OCI-LY7 (cell line): ENCODE measurements around the gene GRM5. TPM values are rescaled to one million over a fixed set of nuclear protein-coding genes. Genes with fewer than 3 reads are reported as not detected.
"Not testable (repeated sequence)": the region's sequence is repeated elsewhere in the genome, so short reads cannot be mapped to it uniquely, and the experiment has no call there.

Experiments
- BruUV-seq: library from RNA; stranded (reverse); fragments of 400-500 nt; replicated peaks from 2 replicates; lab custom pipeline; 2021; lab: Mats Ljungman, UMichigan
- CTCF ChIA-PET: fragments of 300-600 bp; sonication (Branson Sonifier 250); formaldehyde crosslinking; loops from one replicate; lab custom pipeline; 2022; ENCODE audit warnings: antibody characterized with exemption; ENCODE audit not compliant: unreplicated experiment; lab: Charles Lee
- POLR2A ChIA-PET: fragments of 300-600 bp; sonication (Branson Sonifier 250); formaldehyde crosslinking; loops from one replicate; lab custom pipeline; 2022; ENCODE audit warnings: antibody characterized with exemption; lab: Charles Lee
- DNase-seq: peaks from one replicate; pipeline ENCODE4 v3.0.0-alpha.2; 2015; ENCODE audit warnings: low spot score
- H2AFZ ChIP-seq: fragments of 200-600 bp; sonication (generic), shearing (Covaris generic); 2 replicates; pipeline ENCODE4 v1.6.1; 2014; ENCODE audit warnings: mild to moderate bottlenecking, antibody characterized with exemption, low read length, moderate library complexity
- H3K27ac ChIP-seq: fragments of 200-600 bp; sonication (generic); 2 replicates; pipeline ENCODE4 v1.5.1; 2014; ENCODE audit warnings: mixed run types, low read depth, mild to moderate bottlenecking, moderate library complexity, low read length, inconsistent platforms; ENCODE audit not compliant: poor library complexity, severe bottlenecking
- H3K36me3 ChIP-seq: fragments of 200-600 bp; sonication (generic); 2 replicates; pipeline ENCODE4 v1.6.1; 2014; ENCODE audit warnings: mild to moderate bottlenecking, antibody characterized with exemption, low read length, moderate library complexity, mixed read lengths; ENCODE audit not compliant: insufficient read depth
- H3K4me1 ChIP-seq: fragments of 200-600 bp; sonication (generic); 2 replicates; pipeline ENCODE4 v1.5.1; 2014; ENCODE audit warnings: mild to moderate bottlenecking, low read length; ENCODE audit not compliant: insufficient read depth, poor library complexity, severe bottlenecking
- H3K4me2 ChIP-seq: fragments of 200-600 bp; sonication (generic); 2 replicates; pipeline ENCODE4 v1.6.1; 2014; ENCODE audit warnings: mild to moderate bottlenecking, low read length
- H3K4me3 ChIP-seq: fragments of 200-600 bp; sonication (generic); 2 replicates; pipeline ENCODE4 v1.5.1; 2014; ENCODE audit warnings: mild to moderate bottlenecking, low read depth, low read length; ENCODE audit not compliant: poor library complexity, severe bottlenecking
- H3K79me2 ChIP-seq: fragments of 200-600 bp; sonication (generic); 2 replicates; pipeline ENCODE4 v1.6.1; 2016; ENCODE audit warnings: low read depth, mild to moderate bottlenecking, low read length, moderate library complexity, mixed read lengths; ENCODE audit not compliant: insufficient read depth
- H3K9me2 ChIP-seq: fragments of 200-600 bp; sonication (generic); 2 replicates; pipeline ENCODE4 v1.6.1; 2016; ENCODE audit warnings: mild to moderate bottlenecking, low read length, mixed read lengths; ENCODE audit not compliant: insufficient read depth
- H3K9me3 ChIP-seq: fragments of 200-600 bp; sonication (generic); 2 replicates; pipeline ENCODE4 v1.6.1; 2014; ENCODE audit warnings: mild to moderate bottlenecking, mixed run types, low read length, mixed read lengths
- H4K20me1 ChIP-seq: fragments of 200-600 bp; sonication (generic); 2 replicates; pipeline ENCODE4 v1.6.1; 2014; ENCODE audit warnings: mild to moderate bottlenecking, antibody characterized with exemption, low read length, moderate library complexity, mixed read lengths; ENCODE audit not compliant: insufficient read depth
- EZH2phosphoT487 ChIP-seq: fragments of 200-600 bp; sonication (generic); IDR thresholded peaks from 2 replicates; pipeline ENCODE4 v1.6.1; 2018; ENCODE audit warnings: low read depth, borderline replicate concordance, mild to moderate bottlenecking, mixed run types, antibody characterized with exemption, low read length, moderate library complexity, mixed read lengths
- intact Hi-C: fragments of 100-400 bp; cut with micrococcal nuclease; formaldehyde crosslinking; loops from one replicate; pipeline ENCODE4 v1.10.0; 2022; ENCODE audit not compliant: unreplicated experiment
- total RNA-seq, 2 experiments: library from RNA; depleted of rRNA in 1 of 2; stranded (reverse); fragments of >200 nt in 1 of 2; shearing (Covaris generic) in 1 of 2; gene quantifications; 2 replicates each; pipeline ENCODE4 v1.2.3, GENCODE V29; 2014 to 2022
- TF ChIP-seq, protein P1 (sequence below): fragments of 200-600 bp; sonication (generic); conservative IDR thresholded peaks from 2 replicates; pipeline ENCODE4 v1.5.1; 2014; ENCODE audit warnings: mild to moderate bottlenecking, antibody characterized with exemption, low read length, moderate library complexity, mixed read lengths

Gene GRM5
- total RNA-seq, 2 experiments from 2014 or later: not detected

DNA sequence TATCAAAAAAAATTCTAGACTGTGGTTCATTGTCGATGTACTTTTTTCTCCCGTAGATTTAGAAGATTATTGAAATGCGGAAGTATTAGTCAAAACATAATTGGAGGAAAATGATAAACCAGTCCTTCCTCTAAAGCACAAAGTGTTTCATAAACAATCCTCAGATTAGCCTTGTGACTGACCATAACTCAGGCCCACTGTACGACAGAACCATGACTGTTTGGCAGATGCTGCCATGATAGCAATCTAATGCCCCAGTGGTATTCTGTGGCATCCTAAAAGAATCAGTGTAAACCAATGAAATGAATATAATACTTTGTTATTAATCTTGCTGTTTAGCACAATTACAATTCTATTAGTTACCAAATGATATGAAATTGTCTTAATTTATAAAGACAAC, 601.3 kb downstream of the GRM5 start:
- H3K4me1 ChIP-seq: no peaks in the 10 kb centered on the region
- no TSS peak for BruUV-seq
- TF ChIP-seq, protein P1, sequence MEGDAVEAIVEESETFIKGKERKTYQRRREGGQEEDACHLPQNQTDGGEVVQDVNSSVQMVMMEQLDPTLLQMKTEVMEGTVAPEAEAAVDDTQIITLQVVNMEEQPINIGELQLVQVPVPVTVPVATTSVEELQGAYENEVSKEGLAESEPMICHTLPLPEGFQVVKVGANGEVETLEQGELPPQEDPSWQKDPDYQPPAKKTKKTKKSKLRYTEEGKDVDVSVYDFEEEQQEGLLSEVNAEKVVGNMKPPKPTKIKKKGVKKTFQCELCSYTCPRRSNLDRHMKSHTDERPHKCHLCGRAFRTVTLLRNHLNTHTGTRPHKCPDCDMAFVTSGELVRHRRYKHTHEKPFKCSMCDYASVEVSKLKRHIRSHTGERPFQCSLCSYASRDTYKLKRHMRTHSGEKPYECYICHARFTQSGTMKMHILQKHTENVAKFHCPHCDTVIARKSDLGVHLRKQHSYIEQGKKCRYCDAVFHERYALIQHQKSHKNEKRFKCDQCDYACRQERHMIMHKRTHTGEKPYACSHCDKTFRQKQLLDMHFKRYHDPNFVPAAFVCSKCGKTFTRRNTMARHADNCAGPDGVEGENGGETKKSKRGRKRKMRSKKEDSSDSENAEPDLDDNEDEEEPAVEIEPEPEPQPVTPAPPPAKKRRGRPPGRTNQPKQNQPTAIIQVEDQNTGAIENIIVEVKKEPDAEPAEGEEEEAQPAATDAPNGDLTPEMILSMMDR: no peak
- no peak for TF ChIP-seq EZH2phosphoT487
- no peak overlapping the region for H3K27ac ChIP-seq
- H3K4me2 ChIP-seq: no peak overlapping the region
- H3K9me3 ChIP-seq: no peaks in the 10 kb centered on the region
- no peak for DNase-seq
- CTCF ChIA-PET: no interaction called here
- H3K4me3 ChIP-seq: no peak overlapping the region
- H2AFZ ChIP-seq: no peak overlapping the region
- intact Hi-C loops: no loop called here
- no peaks in the 10 kb centered on the region for H4K20me1 ChIP-seq
- POLR2A ChIA-PET: no interaction called here
- no peaks in the 10 kb centered on the region for H3K36me3 ChIP-seq
- no peaks in the 10 kb centered on the region for H3K9me2 ChIP-seq
- no peaks in the 10 kb centered on the region for H3K79me2 ChIP-seq

DNA sequence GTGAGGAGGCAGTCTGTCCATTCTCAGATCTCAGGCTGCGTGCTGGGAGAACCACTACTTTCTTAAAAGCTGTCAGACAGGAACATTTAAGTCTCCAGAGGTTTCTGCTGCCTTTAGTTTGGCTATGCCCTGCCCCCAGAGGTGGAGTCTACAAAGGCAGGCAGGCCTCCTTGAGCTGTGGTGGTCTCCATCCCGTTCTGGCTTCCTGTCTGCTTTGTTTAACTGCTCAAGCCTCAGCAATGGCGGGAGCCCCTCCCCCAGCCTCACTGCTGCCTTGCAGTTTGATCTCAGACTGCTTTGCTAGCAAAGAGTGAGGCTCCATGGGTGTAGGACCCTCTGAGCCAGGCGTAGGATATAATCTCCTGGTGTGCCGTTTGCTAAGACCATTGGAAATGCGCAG, 602.5 kb downstream of the GRM5 start:
- H3K9me2 ChIP-seq, H3K4me1 ChIP-seq, POLR2A ChIA-PET, H3K4me3 ChIP-seq, H2AFZ ChIP-seq, H3K4me2 ChIP-seq, BruUV-seq, DNase-seq, H4K20me1 ChIP-seq, H3K79me2 ChIP-seq, H3K36me3 ChIP-seq, intact Hi-C loops, H3K27ac ChIP-seq, H3K9me3 ChIP-seq: not testable (repeated sequence)
- CTCF ChIA-PET: interaction anchor here (0.6 kb wide), 1 partner anchor 155 kb away, joined by 3 read pairs; no protein-coding TSS in a partner anchor

DNA sequence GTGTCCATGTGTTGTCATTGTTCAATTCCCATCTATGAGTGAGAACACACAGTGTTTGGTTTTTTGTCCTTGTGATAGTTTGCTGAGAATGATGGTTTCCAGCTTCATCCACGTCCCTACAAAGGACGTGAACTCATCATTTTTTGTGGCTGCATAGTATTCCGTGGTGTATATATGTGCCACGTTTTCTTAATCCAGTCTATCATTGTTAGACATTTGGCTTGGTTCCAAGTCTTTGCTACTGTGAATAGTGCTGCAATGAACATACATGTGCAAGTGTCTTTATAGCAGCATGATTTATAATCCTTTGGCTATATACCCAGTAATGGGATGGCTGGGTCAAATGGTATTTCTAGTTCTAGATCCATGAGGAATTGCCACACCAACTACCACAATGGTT, 607.7 kb downstream of the GRM5 start:
- H3K4me1 ChIP-seq, H2AFZ ChIP-seq, intact Hi-C loops, DNase-seq, H4K20me1 ChIP-seq, H3K4me3 ChIP-seq, H3K36me3 ChIP-seq, BruUV-seq, CTCF ChIA-PET, H3K27ac ChIP-seq, H3K9me2 ChIP-seq, H3K4me2 ChIP-seq, H3K9me3 ChIP-seq, POLR2A ChIA-PET, H3K79me2 ChIP-seq: not testable (repeated sequence)

DNA sequence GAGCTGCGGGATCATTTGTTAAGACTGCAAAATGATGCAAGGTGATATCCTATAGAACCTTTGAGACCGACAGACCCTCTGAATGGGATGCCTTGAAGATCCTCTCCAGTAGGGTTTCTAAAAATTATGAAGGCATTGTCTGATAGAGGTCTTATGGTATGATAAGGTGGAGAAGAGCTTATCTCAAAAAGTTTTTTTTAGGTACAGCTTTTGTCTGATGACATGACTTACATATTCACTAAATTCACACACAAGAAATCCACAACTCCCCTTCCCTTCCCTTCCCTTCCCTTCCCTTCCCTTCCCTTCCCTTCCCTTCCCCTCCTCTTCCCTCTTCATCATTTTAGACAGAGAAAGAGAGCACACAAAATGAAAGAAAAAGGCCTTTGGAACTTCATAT, 609.8 kb downstream of the GRM5 start:
- intact Hi-C loops: no loop called here
- H3K4me2 ChIP-seq: no peak overlapping the region
- H3K27ac ChIP-seq: no peak overlapping the region
- H3K9me3 ChIP-seq: no peaks in the 10 kb centered on the region
- TF ChIP-seq, protein P1: no peak
- no peak for TF ChIP-seq EZH2phosphoT487
- no peak for DNase-seq
- no peak overlapping the region for H2AFZ ChIP-seq
- H3K9me2 ChIP-seq: no peaks in the 10 kb centered on the region
- POLR2A ChIA-PET: no interaction called here
- H3K79me2 ChIP-seq: no peaks in the 10 kb centered on the region
- CTCF ChIA-PET: interaction anchor here (0.6 kb wide), 1 partner anchor 49 kb away, joined by 3 read pairs; no protein-coding TSS in a partner anchor
- H3K4me3 ChIP-seq: no peak overlapping the region
- BruUV-seq: no TSS peak
- no peaks in the 10 kb centered on the region for H3K36me3 ChIP-seq
- no peaks in the 10 kb centered on the region for H4K20me1 ChIP-seq
- H3K4me1 ChIP-seq: no peaks in the 10 kb centered on the region
